GM23338 (cell line): Measurements from ENCODE around the gene STIM1. TPM values are rescaled to one million over a fixed set of nuclear protein-coding genes. Genes with fewer than 3 reads are reported as not detected.

ENCODE experiments used
- ATAC-seq: fragments of 200-7000 bp; cut with Tn5 transposase; 3 replicates; pipeline ENCODE4 v1.9.1; 2020
- DNase-seq: peaks from one replicate; pipeline ENCODE4 v3.0.0-alpha.2; 2015; ENCODE audit warnings: low spot score
- H2AFZ ChIP-seq: fragments of 200-600 bp; sonication (generic); 2 replicates; pipeline ENCODE4 v1.8.0; 2016; ENCODE audit warnings: antibody characterized with exemption, mild to moderate bottlenecking, moderate library complexity
- H3F3A ChIP-seq: fragments of 200-600 bp; sonication (generic); replicated peaks from 2 replicates; pipeline ENCODE4 v1.8.0; 2017; ENCODE audit warnings: antibody characterized with exemption, mixed run types, low read depth
- H3K27ac ChIP-seq: fragments of 200-600 bp; sonication (generic); 2 replicates; pipeline ENCODE4 v1.6.1; 2016; ENCODE audit warnings: low read depth
- H3K27me3 ChIP-seq: fragments of 200-600 bp; sonication (generic); 2 replicates; pipeline ENCODE4 v1.8.0; 2016; ENCODE audit warnings: mild to moderate bottlenecking, mixed run types, moderate library complexity; ENCODE audit not compliant: insufficient read depth
- H3K36me3 ChIP-seq: fragments of 200-600 bp; sonication (generic); 2 replicates; pipeline ENCODE4 v1.8.0; 2016; ENCODE audit warnings: mild to moderate bottlenecking; ENCODE audit not compliant: insufficient read depth
- H3K4me1 ChIP-seq: fragments of 200-600 bp; sonication (generic); 2 replicates; pipeline ENCODE4 v1.8.0; 2016; ENCODE audit warnings: mild to moderate bottlenecking, moderate library complexity; ENCODE audit not compliant: insufficient read depth
- H3K4me2 ChIP-seq: fragments of 200-600 bp; sonication (generic); 2 replicates; pipeline ENCODE4 v1.7.1; 2017; ENCODE audit warnings: mixed run types
- H3K4me3 ChIP-seq: fragments of 200-600 bp; sonication (generic); 2 replicates; pipeline ENCODE4 v1.6.1; 2016; ENCODE audit warnings: mixed run types
- H3K79me2 ChIP-seq: fragments of 200-600 bp; sonication (generic); replicated peaks from 2 replicates; pipeline ENCODE4 v1.8.0; 2017; ENCODE audit warnings: mild to moderate bottlenecking; ENCODE audit not compliant: insufficient read depth
- H3K9me2 ChIP-seq: fragments of 200-600 bp; sonication (generic); 2 replicates; pipeline ENCODE4 v1.8.0; 2017; ENCODE audit not compliant: insufficient read depth
- H4K20me1 ChIP-seq: fragments of 200-600 bp; sonication (generic); replicated peaks from 2 replicates; pipeline ENCODE4 v1.8.0; 2017; ENCODE audit warnings: mild to moderate bottlenecking; ENCODE audit not compliant: insufficient read depth
- H3K27ac Mint-ChIP-seq: 2 replicates; pipeline ENCODE4 v1.8.0; 2020; ENCODE audit warnings: inconsistent platforms, mild to moderate bottlenecking, moderate library complexity, mixed read lengths
- H3K27me3 Mint-ChIP-seq: 3 replicates; pipeline ENCODE4 v1.8.0; 2022; ENCODE audit warnings: low read depth, mild to moderate bottlenecking, moderate library complexity, mixed read lengths, inconsistent platforms; ENCODE audit not compliant: insufficient read depth, poor library complexity
- H3K36me3 Mint-ChIP-seq: 3 replicates; pipeline ENCODE4 v1.8.0; 2021; ENCODE audit warnings: low read depth, mild to moderate bottlenecking, inconsistent platforms, moderate library complexity, mixed read lengths
- H3K4me1 Mint-ChIP-seq: 3 replicates; pipeline ENCODE4 v1.8.0; 2020; ENCODE audit warnings: mild to moderate bottlenecking, inconsistent platforms, mixed read lengths
- H3K4me3 Mint-ChIP-seq: 3 replicates; pipeline ENCODE4 v1.8.0; 2021; ENCODE audit warnings: moderate library complexity, mild to moderate bottlenecking, inconsistent platforms, mixed read lengths
- H3K9me3 Mint-ChIP-seq: 3 replicates; pipeline ENCODE4 v1.8.0; 2020; ENCODE audit warnings: moderate library complexity, mild to moderate bottlenecking, inconsistent platforms, mixed read lengths
- CREB1 ChIP-seq: fragments of 250-450 bp; sonication (Bioruptor Pico); IDR thresholded peaks from 2 replicates; pipeline ENCODE4 v1.5.0; 2020; ENCODE audit warnings: low read depth, mild to moderate bottlenecking, moderate library complexity
- CTCF ChIP-seq, 2 experiments: fragments of 200-600 bp in 1 of 2; sonication (generic) in 1 of 2; conservative IDR thresholded peaks; 2 replicates each; pipeline versions ENCODE4 v1.5.1 to v1.6.1; 2016 to 2017; ENCODE audit warnings: antibody characterized with exemption in 2 of 2, low read depth in 2 of 2, mild to moderate bottlenecking in 2 of 2, moderate library complexity in 1 of 2
- ETS1 ChIP-seq: IDR thresholded peaks from 2 replicates; pipeline ENCODE4 v1.6.1; 2016; ENCODE audit warnings: antibody characterized with exemption
- EZH2 ChIP-seq: fragments of 200-600 bp; sonication (generic); IDR thresholded peaks from one replicate; pipeline ENCODE4 v1.8.0; 2017; ENCODE audit warnings: antibody characterized with exemption, mild to moderate bottlenecking, low read depth; ENCODE audit not compliant: unreplicated experiment
- EZH2phosphoT487 ChIP-seq: fragments of 200-600 bp; sonication (generic); IDR thresholded peaks from one replicate; pipeline ENCODE4 v1.8.1; 2018; ENCODE audit warnings: antibody characterized with exemption; ENCODE audit not compliant: unreplicated experiment
- JUNB ChIP-seq: IDR thresholded peaks from one replicate; pipeline ENCODE4 v1.6.1; 2016; ENCODE audit warnings: antibody characterized with exemption; ENCODE audit not compliant: unreplicated experiment
- NANOG ChIP-seq: IDR thresholded peaks from 2 replicates; pipeline ENCODE4 v1.6.1; 2016; ENCODE audit warnings: antibody characterized with exemption, borderline replicate concordance
- POLR2AphosphoS5 ChIP-seq: IDR thresholded peaks from 2 replicates; pipeline ENCODE4 v1.6.1; 2016; ENCODE audit warnings: antibody characterized with exemption, low read depth
- STAT1 ChIP-seq: IDR thresholded peaks from one replicate; pipeline ENCODE4 v1.6.1; 2016; ENCODE audit warnings: antibody characterized with exemption; ENCODE audit not compliant: unreplicated experiment
- ZNF114 ChIP-seq: fragments of 250-450 bp; sonication (Bioruptor Pico); IDR thresholded peaks from 2 replicates; pipeline ENCODE4 v1.5.0; 2020; ENCODE audit warnings: mild to moderate bottlenecking, moderate library complexity
- ZNF331 ChIP-seq: fragments of 250-450 bp; sonication (Bioruptor Pico); IDR thresholded peaks from 2 replicates; pipeline ENCODE4 v1.5.0; 2020; ENCODE audit warnings: low read depth, mild to moderate bottlenecking, moderate library complexity
- polyA plus RNA-seq: library from polyadenylated mRNA; unstranded; fragments of >200 nt; fragmentation: Nextera tagmentation; extraction: Ambion mirVana; gene quantifications from 2 replicates; pipeline ENCODE4 v1.2.1, GENCODE V29; 2016
- total RNA-seq: library from RNA; depleted of rRNA; stranded (reverse); fragments of >200 nt; shearing (Covaris generic); gene quantifications from 2 replicates; pipeline ENCODE4 v1.2.3, GENCODE V29; 2014
- TF ChIP-seq, protein P1 (sequence below): IDR thresholded peaks from one replicate; pipeline ENCODE4 v1.6.1; 2018; ENCODE audit warnings: antibody characterized with exemption; ENCODE audit not compliant: unreplicated experiment

STIM1 gene
- total and polyA plus RNA-seq, 2 experiments from 2014 or later, result 3.5 to 14.0 TPM

- no peak overlapping the region for H3K4me3 Mint-ChIP-seq
- Histone ChIP-seq H3K36me3 (no peaks in the 10 kb centered on the region), H3K9me2 (no peaks in the 10 kb centered on the region), H3F3A (no peaks in the 10 kb centered on the region), H3K79me2 (no peaks in the 10 kb centered on the region), H4K20me1 (no peaks in the 10 kb centered on the region), H3K27me3 (no peaks in the 10 kb centered on the region), H3K4me1 (no peaks in the 10 kb centered on the region), H3K4me3 (no peak overlapping the region), H3K4me2 (no peak overlapping the region), H3K27ac (no peak overlapping the region), H2AFZ (no peak overlapping the region)
- DNase-seq (no peak), ATAC-seq (no peak)
- H3K4me1 Mint-ChIP-seq, result peaks cover 2% of the 10 kb centered on the region; the same call in 2 of the 3 replicates
- H3K27me3 Mint-ChIP-seq, result no peaks in the 10 kb centered on the region
- H3K9me3 Mint-ChIP-seq, result no peaks in the 10 kb centered on the region
- no peak for TF ChIP-seq EZH2
- no peak for TF ChIP-seq POLR2AphosphoS5
- no peaks in the 10 kb centered on the region for H3K36me3 Mint-ChIP-seq
- no peak overlapping the region for H3K27ac Mint-ChIP-seq
Observed at GRCh38 chr11:3969200-3969599, 113.7 kb downstream of the STIM1 start.

DNA sequence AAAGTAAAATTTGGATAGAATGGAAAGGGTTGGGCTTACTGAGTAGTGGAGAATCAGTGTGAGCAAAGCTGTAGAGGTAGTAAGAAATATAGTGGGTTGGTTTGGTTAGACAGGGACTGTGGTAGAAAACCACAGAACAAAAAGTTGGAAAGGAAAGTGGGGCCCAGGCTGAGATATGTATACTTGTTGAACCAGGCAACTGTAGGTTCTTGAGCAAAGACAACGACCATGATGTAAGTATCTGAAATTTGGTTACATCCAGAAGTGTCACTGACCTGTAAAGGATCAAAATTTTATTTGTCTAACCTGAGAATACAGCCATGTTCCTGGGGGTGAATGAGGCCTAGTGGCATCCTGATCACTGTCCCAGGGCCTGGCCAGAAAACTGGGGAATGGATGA lies 114.1 kb downstream of the STIM1 start:
- H3K4me3 ChIP-seq, result no peak overlapping the region
- H3K9me3 Mint-ChIP-seq, result no peaks in the 10 kb centered on the region
- H3F3A ChIP-seq, result no peaks in the 10 kb centered on the region
- H3K27me3 ChIP-seq, result no peaks in the 10 kb centered on the region
- no peaks in the 10 kb centered on the region for H3K79me2 ChIP-seq
- H3K9me2 ChIP-seq, result no peaks in the 10 kb centered on the region
- H3K4me1 ChIP-seq, result no peaks in the 10 kb centered on the region
- DNase-seq (no peak), ATAC-seq (no peak)
- H3K4me1 Mint-ChIP-seq, result peaks cover 2% of the 10 kb centered on the region; the same call in 2 of the 3 replicates
- no peaks in the 10 kb centered on the region for H3K36me3 ChIP-seq
- no peaks in the 10 kb centered on the region for H4K20me1 ChIP-seq
- no peaks in the 10 kb centered on the region for H3K27me3 Mint-ChIP-seq
- no peak overlapping the region for H3K27ac ChIP-seq
- H2AFZ ChIP-seq, result no peak overlapping the region
- no peaks in the 10 kb centered on the region for H3K36me3 Mint-ChIP-seq
- H3K27ac Mint-ChIP-seq, result no peak overlapping the region
- no peak overlapping the region for H3K4me2 ChIP-seq
- H3K4me3 Mint-ChIP-seq, result no peak overlapping the region
- no peak for TF ChIP-seq NANOG
- TF ChIP-seq ETS1, result no peak
- no peak for TF ChIP-seq JUNB
- no peak for TF ChIP-seq STAT1
- TF ChIP-seq ZNF114 (CRISPR knock-in tag), result no peak

DNA sequence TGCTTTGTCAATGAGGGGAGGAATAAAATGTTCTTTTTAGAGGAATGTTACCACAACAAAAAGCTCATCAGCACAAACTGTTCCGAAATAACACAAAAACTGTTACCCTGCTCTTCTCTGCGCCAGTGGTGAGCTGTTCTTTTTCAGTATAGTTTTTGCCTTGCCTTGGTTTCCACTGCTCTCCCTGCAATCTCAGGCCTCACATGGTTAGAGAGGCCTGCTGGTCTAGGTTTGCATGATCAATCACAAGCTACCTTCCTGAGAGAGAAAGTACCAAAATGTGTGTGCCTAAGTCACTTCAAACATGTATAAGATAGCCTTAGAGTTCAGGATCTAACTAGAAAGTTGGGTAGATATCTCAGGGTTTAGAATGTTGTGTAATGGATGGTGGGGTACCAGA lies 114.6 kb downstream of the STIM1 start:
- H3K27me3 ChIP-seq, result no peaks in the 10 kb centered on the region
- no peaks in the 10 kb centered on the region for H3K79me2 ChIP-seq
- H3K4me2 ChIP-seq, result no peak overlapping the region
- DNase-seq (no peak), ATAC-seq (no peak)
- no peak overlapping the region for H3K4me3 Mint-ChIP-seq
- H3K9me3 Mint-ChIP-seq, result no peaks in the 10 kb centered on the region
- no peaks in the 10 kb centered on the region for H4K20me1 ChIP-seq
- H3K27ac ChIP-seq, result no peak overlapping the region
- H3F3A ChIP-seq, result no peaks in the 10 kb centered on the region
- no peak overlapping the region for H2AFZ ChIP-seq
- H3K4me1 ChIP-seq, result no peaks in the 10 kb centered on the region
- no peaks in the 10 kb centered on the region for H3K36me3 Mint-ChIP-seq
- H3K4me3 ChIP-seq, result no peak overlapping the region
- no peaks in the 10 kb centered on the region for H3K36me3 ChIP-seq
- H3K4me1 Mint-ChIP-seq, result peaks cover 2% of the 10 kb centered on the region; the same call in 2 of the 3 replicates
- H3K27ac Mint-ChIP-seq, result peak overlapping the region; percentile 42; the same call in 1 of the 2 replicates
- no peaks in the 10 kb centered on the region for H3K9me2 ChIP-seq
- no peaks in the 10 kb centered on the region for H3K27me3 Mint-ChIP-seq
- no peak for TF ChIP-seq POLR2AphosphoS5
- no peak for TF ChIP-seq STAT1
- no peak for TF ChIP-seq JUNB
- no peak for TF ChIP-seq ZNF331 (CRISPR knock-in tag)
- no peak for TF ChIP-seq CREB1 (CRISPR knock-in tag)
- no peak for TF ChIP-seq ZNF114 (CRISPR knock-in tag)
- TF ChIP-seq EZH2, result no peak
- TF ChIP-seq EZH2phosphoT487, result no peak
- TF ChIP-seq, protein P1, sequence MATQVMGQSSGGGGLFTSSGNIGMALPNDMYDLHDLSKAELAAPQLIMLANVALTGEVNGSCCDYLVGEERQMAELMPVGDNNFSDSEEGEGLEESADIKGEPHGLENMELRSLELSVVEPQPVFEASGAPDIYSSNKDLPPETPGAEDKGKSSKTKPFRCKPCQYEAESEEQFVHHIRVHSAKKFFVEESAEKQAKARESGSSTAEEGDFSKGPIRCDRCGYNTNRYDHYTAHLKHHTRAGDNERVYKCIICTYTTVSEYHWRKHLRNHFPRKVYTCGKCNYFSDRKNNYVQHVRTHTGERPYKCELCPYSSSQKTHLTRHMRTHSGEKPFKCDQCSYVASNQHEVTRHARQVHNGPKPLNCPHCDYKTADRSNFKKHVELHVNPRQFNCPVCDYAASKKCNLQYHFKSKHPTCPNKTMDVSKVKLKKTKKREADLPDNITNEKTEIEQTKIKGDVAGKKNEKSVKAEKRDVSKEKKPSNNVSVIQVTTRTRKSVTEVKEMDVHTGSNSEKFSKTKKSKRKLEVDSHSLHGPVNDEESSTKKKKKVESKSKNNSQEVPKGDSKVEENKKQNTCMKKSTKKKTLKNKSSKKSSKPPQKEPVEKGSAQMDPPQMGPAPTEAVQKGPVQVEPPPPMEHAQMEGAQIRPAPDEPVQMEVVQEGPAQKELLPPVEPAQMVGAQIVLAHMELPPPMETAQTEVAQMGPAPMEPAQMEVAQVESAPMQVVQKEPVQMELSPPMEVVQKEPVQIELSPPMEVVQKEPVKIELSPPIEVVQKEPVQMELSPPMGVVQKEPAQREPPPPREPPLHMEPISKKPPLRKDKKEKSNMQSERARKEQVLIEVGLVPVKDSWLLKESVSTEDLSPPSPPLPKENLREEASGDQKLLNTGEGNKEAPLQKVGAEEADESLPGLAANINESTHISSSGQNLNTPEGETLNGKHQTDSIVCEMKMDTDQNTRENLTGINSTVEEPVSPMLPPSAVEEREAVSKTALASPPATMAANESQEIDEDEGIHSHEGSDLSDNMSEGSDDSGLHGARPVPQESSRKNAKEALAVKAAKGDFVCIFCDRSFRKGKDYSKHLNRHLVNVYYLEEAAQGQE, result no peak
- no peak for TF ChIP-seq NANOG
- no peak for TF ChIP-seq CTCF (conservative IDR thresholded peaks at IDR 0.05; ENCODE audit: low read depth in 2 of 2)
